Measurements from ENCODE around the gene DVL2. TPM values are rescaled to one million over a fixed set of nuclear protein-coding genes. Genes with fewer than 3 reads are reported as not detected.

The DVL2 gene
- total and polyA plus RNA-seq, 8 donors = 9.6 to 26.9 (median 16.0) TPM

- Histone ChIP-seq H3K4me3 (peak overlapping the region; percentile 45 to 100 (median 94)), H3K4me1 (peaks cover 12 to 25% (median 14%) of the 10 kb centered on the region in 3 donors), H3K9me3 (no peaks in the 10 kb centered on the region), H3K27me3 (no peaks in the 10 kb centered on the region), H3K36me3 (peaks cover 11 to 32% (median 16%) of the 10 kb centered on the region in 3 donors), H3K27ac (peak overlapping the region; percentile 97 to 100 (median 100))
- intact Hi-C loops (cut with DNase I) = no loop called here
- DNase-seq (no peak), FAIRE-seq (no peak), ATAC-seq (no peak)
- TF ChIP-seq CTCF (IDR thresholded peaks at IDR 0.05) = no peak
- whole genome bisulfite sequencing, 2 donors = 17 to 18% methylated on average over 12 of the region's 12 CpGs
Observed at GRCh38 chr17:7219229-7219811, 15.0 kb downstream of the DVL2 start.

GRCh38 chr17:7218758-7219157 is 15.6 kb downstream of the DVL2 start:
- no peak for ATAC-seq
- Histone ChIP-seq H3K36me3 (peaks cover 11 to 26% (median 16%) of the 10 kb centered on the region in 3 donors), H3K27ac (no peak overlapping the region), H3K27me3 (no peaks in the 10 kb centered on the region), H3K4me1 (peaks cover 12 to 25% (median 14%) of the 10 kb centered on the region in 3 donors), H3K9me3 (no peaks in the 10 kb centered on the region), H3K4me3 (no peak overlapping the region)
- 76 to 95% methylated on average over 5 to 6 of the region's 6 CpGs for WGBS, 2 donors
- DNase-seq = peak in 2 of 6 donors; percentile 38 to 48
- intact Hi-C loops (cut with DNase I) = no loop called here
- no peak for FAIRE-seq
- no peak for TF ChIP-seq CTCF (IDR thresholded peaks at IDR 0.05)

- DNase-seq (peak in 2 of 6 donors; percentile 46 to 55), FAIRE-seq (no peak), ATAC-seq (no peak)
- Histone ChIP-seq H3K27ac (peak overlapping the region in 1 of 4 donors; percentile 44), H3K9me3 (no peaks in the 10 kb centered on the region), H3K36me3 (peaks cover 7 to 20% (median 10%) of the 10 kb centered on the region in 3 donors), H3K27me3 (no peaks in the 10 kb centered on the region), H3K4me3 (no peak overlapping the region), H3K4me1 (peaks cover 12 to 25% (median 14%) of the 10 kb centered on the region in 3 donors)
- 66 to 73% methylated on average over 6 of the region's 6 CpGs for WGBS, 2 donors
- intact Hi-C loops (cut with DNase I) = no loop called here
- no peak for TF ChIP-seq CTCF (IDR thresholded peaks at IDR 0.05)
Observed at GRCh38 chr17:7218166-7218565, 16.2 kb downstream of the DVL2 start.

- H3K4me3 ChIP-seq = peak overlapping the region in 1 of 4 donors; percentile 32
- no peaks in the 10 kb centered on the region for H3K9me3 ChIP-seq
- H3K4me1 ChIP-seq = peaks cover 12 to 24% (median 14%) of the 10 kb centered on the region in 3 donors
- 8 to 9% methylated on average over 31 to 32 of the region's 32 CpGs for WGBS, 2 donors
- peak in 4 of 6 donors; percentile 45 to 74 (median 60) for DNase-seq
- no peaks in the 10 kb centered on the region for H3K27me3 ChIP-seq
- TF ChIP-seq CTCF (IDR thresholded peaks at IDR 0.05) = no peak
- no peak for FAIRE-seq
- no peak for ATAC-seq
- H3K27ac ChIP-seq = peak overlapping the region in 1 of 4 donors; percentile 44
- intact Hi-C loops (cut with DNase I) = no loop called here
- peaks cover 2 to 12% (median 2%) of the 10 kb centered on the region in 3 donors for H3K36me3 ChIP-seq
Observed at GRCh38 chr17:7217113-7217987, 17.0 kb downstream of the DVL2 start.

Data from pancreas (tissue), 10 donors.